GM19372 (cell line): ENCODE data around the gene MTARC2.
"Not testable (repeated sequence)": the region's sequence is repeated elsewhere in the genome, so short reads cannot be mapped to it uniquely, and the experiment has no call there.

Source experiments
- ATAC-seq: cut with Tn5 transposase; IDR thresholded peaks from one replicate; pipeline ENCODE4 v1.9.1; 2021; ENCODE audit warnings: mild to moderate bottlenecking, low read depth, moderate library complexity; ENCODE audit not compliant: unreplicated experiment

MTARC2 gene

DNA sequence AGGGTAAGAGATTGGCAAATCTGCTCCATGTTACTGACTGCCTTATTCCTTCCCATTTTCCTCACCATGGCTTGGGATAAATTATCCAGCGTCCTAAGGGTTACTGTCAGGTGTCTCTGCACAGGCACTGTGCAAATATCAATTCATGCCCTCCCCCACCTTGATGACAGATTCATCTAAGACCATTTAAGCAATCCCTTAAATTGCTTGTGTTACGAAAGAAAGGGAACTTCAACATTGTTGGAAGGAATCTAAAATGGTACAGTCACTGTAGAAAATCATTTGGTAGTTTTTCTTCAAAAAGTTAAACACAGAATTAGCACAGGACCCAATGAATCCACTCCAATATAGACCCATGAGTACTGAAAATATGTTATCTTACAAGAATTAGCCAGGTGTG is 17.6 kb upstream of the MTARC2 start:
- ATAC-seq: no peak

DNA sequence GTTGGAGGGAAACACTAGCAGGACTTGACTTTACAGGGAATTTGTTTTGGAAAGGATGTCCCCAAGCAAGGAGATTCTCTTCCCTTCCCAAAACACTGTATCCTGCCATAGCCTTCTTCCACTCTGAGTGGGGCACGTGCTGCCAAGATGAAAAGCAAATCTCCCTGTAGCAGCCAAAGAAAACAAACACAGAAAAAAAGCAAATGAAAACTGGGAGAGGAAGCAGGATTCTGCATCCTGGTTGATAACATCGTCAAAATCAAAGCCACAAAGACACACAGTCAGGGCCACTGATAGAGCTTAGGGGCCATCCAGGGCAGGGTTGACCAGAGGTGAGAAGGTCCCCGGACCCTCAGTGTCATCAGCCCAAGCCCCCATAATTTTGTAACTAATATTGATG is 16.0 kb upstream of the MTARC2 start:
- ATAC-seq: no peak

DNA sequence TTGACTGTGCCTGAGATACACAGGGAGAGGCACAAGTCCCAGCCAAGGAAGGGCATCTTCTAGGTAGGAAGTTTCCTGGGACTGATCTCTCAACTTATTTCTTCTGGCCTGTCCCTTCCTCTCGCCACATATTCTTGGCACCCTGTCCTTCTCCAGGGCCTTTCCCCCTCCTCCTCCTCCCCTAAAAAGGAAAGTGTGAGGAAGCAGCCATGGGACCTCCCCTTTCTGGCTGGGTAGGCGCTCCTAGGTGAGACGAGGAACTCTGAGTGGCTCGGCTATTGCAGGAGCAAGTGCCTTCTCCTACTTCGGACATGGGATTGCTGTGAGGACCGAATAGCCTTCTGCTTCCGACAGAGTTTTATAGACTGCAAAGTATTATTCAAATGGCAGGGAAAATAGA is 15.5 kb upstream of the MTARC2 start:
- ATAC-seq: peak; percentile 8

DNA sequence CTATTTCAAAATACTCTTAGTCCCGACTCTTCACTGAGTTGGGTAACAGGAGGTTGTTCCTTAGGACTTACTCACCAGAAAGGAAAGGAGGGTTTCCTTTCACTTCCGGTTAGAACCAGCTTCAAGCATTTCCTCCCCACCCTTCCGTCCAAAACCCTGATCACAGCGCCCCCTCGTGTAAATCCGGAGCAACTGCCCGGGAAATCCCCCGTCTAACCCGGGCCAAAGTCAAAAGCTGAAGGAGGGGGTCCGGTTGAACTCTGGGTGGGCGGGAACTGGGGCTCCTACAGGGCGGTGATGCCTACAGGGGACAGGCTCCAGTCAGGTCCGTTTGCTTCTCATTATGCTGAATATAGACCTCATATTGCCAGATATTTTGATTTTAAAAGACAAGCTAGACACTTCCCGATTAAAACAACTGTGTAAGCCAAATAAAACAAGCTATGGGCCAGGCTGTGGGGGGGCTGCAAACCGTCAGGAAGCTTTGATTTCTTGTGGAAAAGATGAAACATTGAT is 15.0 kb upstream of the MTARC2 start:
- peak; percentile 94 for ATAC-seq

DNA sequence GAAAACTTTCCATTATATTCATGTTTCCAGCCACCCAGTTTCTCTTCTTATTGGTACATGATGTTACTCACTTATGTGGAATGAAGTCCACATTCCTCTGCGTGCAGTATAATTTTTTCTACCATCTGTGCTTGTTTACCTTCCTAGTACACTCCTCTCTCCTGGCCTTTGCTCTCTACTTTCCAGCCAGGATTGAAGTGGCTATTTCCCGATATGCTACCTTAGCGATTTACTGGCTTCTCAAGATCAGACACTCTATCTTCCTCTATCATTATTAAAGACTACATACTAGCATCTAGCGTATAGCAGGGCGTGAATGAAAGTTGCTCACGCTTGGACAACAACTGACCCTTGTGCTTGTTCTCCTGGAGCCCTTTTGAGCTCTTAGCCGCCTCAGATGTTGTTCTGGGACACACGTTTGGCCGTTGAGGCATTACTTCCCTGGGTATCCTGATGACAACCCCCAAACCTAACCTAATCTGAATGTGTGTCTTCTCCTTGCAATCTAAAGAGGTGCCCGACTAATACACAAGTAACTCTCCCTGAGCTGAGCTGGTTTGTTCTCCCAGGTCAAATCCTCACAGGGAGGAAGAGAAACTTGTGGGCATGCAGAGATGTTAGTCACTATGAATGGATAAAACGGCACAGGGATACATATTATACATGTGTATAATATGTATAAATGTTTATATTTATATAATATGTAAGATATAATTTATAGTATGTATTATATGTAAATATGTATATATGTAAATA is 13.4 kb upstream of the MTARC2 start:
- ATAC-seq: no peak

DNA sequence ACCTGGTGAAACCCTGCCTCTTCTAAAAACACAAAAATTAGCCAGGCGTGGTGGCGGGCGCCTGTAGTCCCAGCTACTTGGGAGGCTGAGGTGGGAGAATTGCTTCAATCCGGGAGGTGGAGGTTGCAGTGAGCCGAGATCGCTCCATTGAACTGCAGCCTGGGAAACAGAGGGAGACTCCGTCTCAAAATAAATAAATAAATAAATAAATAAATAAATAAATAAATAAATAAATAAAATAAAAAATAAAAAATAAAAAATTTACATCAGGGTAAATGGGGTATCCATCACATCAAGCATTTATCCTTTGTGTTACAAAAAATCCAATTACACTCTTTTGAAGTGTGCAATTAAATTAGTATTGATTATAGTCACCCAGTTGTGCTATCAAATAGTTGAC is 11.8 kb upstream of the MTARC2 start:
- ATAC-seq: not testable (repeated sequence)

DNA sequence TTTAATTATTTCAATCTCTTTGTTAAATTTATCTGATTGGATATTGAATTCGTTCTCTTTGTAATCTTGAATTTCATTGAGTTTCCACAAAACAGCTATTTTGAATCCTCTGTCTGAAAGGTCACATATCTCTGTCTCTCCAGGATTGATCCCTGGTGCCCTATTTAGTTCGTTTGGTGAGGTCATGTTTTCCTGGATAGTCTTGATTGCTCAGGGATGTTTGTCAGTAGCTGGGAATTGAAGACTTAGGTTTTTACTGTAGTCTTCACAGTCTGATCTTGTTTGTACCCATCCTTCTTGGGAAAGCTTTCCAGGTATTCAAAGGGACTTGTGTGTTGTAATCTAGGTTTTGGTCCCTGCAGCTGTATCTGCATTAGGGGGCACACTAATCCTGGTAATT is 6.8 kb upstream of the MTARC2 start:
- no peak for ATAC-seq

DNA sequence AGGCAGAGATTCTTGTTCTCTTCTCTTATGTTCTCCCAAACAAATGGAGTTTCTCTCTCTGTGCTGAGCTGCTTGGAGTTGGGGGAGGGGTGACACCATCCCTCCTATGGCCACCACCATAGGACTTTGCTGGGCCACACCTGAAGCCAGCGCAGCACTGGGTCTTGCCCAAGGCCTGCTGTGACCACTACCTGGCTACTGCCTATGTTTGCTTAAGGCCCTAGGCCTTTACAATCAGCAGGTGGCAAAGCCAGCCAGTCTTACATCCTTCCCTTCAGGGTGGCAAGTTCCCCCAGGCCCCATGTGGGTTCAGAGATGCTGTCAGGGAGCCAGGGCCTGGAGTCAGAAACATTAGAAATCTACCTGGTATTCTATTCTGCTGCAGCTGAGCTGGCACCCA is 6.3 kb upstream of the MTARC2 start:
- ATAC-seq: no peak

DNA sequence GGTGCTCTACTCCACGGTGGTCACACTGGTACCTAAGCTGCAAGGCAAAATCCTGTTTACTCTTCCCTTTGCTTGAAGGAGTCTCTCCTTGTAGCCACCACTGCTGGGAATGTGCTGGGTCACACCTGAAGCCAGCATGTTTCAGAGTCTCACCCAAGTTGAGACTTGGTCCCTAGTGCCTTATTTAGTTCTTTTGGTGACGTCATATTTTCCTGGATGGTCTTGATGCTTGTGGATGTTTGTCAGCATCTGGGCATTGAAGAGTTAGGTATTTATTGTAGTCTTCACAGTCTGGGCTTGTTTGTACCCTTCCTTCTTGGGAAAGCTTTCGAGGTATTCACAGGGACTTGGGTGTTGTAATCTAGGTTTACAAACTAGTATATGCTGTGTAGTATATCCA is 5.6 kb upstream of the MTARC2 start:
- no peak for ATAC-seq

DNA sequence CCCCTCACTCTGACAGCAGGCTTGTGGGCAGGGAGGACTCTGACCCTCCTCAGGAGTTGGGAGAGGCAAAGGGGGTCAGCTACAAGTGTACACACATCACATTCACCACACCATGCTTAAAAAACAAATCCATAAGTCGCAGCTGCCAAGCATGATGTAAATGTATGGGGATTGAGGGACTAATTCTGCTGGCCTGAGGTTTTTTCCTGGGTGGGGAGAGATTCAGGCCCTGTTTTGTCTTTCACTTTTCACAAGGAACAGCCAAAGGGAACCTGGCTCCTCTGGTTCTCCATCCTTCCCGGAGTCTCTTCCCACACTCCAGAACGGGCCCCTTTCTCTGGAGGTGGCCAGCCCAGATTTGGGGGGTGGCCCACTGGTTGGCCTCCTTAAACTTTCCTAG is 1.3 kb upstream of the MTARC2 start:
- no peak for ATAC-seq

DNA sequence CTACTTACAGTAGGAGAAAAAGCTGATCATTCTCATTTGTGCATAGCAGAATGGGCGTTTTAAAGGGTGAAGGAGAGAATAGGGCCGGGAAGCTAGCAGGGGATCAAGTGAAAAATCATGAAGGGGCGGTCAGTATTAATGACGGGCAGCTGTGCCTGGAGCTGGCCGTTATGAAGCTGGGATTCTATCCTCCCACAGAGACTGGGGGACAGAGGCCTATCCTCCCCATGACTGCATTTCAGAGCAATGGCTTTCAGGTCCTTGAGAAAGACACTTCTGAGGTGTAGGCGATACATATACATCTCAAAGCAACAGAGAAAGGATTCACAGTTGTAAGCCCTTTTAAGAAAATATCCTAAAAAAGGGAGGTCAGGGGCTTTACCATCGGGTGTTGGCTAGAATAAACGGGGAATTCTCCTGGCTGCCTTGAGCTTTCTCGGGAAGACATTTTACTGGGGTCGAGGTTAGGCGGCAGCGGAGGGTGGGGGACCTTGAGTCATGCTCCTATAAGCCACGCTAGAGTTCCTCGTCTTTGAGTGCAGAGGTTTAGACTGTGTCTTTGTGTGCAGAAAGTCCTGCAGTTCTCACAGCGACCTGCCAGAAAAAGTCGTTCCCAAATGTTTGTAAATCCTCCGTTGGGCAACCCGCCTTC is 559 bp upstream of the MTARC2 start:
- ATAC-seq: no peak

DNA sequence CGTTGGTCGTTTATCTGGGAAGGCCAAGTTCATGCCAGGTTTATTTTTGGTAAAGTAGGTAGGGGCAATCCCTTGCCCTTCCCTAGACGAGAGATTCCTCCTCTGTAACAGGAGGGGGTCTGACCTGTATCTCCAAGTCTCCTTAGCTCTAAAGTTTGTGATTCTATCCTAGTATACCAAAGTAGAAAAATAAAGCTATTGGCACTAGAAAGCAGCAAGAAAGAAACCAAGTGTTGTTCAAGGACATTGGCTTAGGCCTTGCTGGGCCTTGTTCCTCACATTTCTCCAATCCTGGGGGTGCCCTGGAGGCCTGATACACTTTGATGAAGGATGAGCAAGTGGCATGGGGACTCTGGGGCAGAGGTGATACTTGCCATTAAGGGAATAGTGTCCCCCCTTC is 814 bp downstream of the MTARC2 start:
- no peak for ATAC-seq

DNA sequence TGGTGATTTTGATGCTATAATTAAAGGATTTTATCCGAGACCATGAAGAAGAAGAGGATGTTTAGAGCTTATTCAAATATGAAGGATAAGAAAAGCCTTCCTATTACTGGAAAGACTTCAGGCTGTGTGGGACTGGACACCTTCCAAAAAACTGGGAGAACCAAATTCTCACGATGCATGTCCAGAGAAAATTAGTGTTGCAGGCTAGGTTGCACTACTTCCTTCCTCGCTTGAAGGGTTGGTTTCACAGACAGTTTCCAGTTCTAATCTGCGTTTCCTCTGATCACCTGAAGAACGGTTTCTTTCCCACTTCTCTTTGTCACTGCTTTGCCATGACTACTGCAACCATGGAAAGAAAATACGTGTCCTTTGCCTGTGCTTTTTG is 2.0 kb downstream of the MTARC2 start:
- ATAC-seq: no peak

DNA sequence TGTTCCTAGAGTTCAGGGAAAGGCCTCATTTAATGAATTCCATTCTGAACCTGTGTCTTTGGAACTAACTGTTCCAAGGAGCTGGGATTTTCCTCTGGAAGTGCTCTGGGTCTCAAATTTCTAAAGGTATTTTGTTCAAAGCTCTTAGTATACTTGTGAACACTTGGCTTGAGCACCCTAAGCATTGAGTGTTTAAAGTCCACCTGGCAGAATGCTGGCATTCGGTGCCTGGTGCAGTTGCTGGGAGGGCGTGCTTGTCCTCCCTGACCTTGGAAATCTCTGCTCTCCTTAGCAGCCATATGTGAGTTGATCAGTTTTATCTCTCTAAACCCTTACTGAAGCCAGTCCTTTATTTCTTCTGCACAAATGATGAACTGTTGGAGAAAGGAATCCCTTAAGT is 3.0 kb downstream of the MTARC2 start:
- ATAC-seq: no peak

DNA sequence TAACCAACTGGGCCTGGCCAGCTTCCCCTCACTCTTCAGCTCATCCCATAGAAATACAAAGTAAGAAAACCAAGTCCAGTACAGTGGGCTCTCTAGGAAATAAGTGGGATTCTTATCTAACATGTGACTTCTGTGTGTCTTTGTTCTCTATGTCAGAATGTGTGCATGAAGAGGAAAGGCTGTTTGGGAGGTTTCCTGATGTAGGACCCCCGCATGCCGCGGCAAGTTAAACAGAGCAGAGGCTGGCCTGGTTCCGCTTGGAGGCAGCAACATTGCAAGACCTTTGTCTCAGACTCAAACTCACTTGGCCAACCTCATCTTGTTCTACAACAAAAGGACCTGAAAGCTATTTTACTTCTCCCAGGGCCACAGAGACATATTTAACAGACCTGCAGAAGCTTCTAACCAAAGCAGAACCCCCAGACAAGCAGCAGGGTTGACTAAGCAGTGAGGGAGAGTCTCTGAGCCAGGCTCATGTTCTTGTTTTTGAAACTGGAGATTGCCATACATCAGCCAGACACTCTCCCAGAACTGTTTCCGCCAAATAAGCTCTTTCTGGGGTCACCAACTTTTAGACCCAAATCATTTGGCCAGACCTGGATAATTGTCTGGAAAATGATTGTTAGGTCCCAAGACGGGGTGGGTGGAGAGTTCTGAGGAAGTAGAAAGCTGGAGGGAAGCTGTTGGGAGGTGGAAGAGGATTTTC is 6.2 kb downstream of the MTARC2 start:
- no peak for ATAC-seq

DNA sequence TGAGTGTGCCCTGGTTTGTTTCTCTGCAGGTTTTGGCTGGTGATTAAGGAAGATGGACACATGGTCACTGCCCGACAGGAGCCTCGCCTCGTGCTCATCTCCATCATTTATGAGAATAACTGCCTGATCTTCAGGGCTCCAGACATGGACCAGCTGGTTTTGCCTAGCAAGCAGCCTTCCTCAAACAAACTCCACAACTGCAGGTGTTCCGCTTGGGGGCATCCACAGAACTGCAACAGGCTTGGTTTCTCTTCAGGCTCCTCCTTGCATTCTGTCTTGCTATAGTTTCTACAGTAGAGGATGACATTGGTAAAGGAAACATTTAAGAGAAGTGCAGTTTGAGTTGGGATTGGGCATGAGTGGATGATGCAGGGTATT is 6.8 kb downstream of the MTARC2 start:
- ATAC-seq: no peak

DNA sequence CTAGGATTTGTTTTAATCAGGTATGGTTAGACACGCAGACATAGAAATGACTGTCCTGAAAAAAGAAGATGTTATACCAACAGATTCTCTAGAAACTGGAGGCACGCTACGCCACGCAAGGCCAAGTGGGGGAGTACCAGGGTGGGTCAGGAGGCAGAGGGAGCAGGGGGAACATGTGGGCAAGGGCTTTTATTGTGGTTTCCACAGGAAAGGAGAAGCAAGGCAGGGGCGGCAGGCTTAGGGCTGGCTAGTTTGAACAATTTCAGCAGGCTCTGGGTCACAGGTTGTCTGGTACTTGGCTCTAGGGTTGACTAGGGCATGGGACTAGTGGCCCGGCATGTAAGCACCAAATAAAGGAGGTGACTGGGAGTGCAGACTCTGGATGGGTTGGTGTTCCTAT is 7.2 kb downstream of the MTARC2 start:
- ATAC-seq: no peak

DNA sequence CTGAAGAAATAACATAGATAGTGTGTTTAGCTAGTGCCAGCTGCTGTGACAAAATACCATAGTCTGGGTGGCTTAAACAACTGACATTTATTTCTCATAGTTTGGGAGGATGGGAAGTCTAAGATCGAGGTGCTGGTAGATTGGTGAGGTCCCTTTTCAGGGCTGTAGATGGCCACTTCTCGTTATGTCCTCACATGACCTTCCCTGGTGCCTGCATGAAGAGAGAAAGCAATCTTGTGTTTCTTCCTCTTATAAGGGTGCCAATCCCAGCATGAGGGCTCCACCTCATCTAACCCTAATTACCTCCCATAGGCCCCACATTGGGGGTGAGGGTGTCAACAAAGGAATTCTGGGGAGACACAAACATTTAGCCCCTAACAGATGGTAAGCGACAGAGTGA is 9.3 kb downstream of the MTARC2 start:
- no peak for ATAC-seq

DNA sequence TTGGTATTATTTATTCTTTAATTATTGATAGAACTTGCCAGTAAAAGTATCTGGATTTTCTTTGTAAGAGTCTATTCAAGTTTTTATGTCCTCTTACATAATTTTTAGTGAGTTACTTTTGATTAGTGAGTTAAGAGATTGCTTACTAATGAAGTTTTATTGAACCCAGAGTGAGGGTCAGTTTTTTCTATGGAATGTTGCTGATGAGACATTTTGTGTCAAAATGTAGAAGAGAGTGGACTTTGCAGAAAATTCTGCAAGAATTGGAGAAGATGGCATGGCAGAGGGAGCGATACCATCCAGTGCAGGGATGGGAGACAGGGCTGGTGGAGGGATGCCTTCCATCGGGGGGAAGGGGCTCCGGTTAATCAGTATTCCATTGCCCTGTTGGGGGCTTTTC is 11.0 kb downstream of the MTARC2 start:
- ATAC-seq: no peak

DNA sequence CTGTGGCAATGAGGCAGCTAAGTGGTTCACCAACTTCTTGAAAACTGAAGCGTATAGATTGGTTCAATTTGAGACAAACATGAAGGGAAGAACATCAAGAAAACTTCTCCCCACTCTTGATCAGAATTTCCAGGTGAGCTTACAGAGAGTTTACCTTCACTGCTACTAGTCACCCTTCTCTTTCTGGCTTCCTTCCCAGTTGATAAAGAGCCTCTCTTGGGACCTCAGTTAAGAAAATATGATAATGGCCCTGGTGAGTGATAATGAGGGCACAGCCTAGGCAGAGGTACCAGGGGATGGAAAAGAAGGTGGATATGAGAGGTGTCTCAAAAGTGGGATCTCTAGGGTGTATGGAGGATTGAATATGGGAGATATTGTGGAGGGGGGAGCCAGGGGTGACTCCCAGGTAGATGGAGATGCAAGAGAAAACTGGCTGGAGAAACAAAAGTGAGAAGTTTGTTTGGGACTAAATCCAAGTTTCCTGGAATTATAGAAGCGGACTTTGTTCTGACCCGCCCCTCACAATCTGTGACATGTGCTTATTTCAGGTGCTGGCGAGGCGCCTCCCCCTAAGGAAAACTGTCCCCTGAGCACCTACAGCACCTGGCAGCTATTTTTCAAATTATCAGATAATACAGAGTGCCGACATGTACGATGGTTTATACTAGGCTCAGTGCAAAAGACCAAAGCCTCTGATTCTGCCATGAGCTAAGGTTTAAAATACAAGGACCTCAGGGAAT is 13.7 kb downstream of the MTARC2 start:
- no peak for ATAC-seq

DNA sequence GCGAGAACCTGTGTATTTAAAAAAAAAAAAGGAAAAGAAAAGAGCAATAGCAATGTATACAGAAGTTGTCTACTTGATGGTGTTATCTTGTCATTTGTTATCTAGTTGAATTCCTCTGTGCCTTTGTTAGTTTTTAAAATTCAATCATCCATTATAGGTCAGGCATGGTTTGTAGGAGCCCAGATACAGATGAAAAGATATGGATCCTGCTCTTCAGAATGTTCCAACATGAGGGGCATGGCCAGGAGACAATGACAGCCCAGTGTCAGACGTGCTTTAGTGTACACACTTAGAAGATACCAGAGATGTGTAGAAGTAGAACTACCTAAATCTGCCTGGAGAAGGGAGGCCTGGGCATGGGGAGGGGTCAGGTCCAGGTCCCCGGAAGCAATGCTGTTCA is 16.6 kb downstream of the MTARC2 start:
- ATAC-seq: no peak
